SH-SY5Y (cell line): Measurements from ENCODE around the gene MESD.

Experiments
- GATA2 ChIP-seq: IDR thresholded peaks from 2 replicates; pipeline ENCODE4 v1.6.1; 2011; ENCODE audit warnings: mild to moderate bottlenecking, low read depth, low read length
- GATA3 ChIP-seq: IDR thresholded peaks from 2 replicates; pipeline ENCODE4 v1.6.1; 2011; ENCODE audit warnings: low read depth, mild to moderate bottlenecking, low read length, moderate library complexity

DNA sequence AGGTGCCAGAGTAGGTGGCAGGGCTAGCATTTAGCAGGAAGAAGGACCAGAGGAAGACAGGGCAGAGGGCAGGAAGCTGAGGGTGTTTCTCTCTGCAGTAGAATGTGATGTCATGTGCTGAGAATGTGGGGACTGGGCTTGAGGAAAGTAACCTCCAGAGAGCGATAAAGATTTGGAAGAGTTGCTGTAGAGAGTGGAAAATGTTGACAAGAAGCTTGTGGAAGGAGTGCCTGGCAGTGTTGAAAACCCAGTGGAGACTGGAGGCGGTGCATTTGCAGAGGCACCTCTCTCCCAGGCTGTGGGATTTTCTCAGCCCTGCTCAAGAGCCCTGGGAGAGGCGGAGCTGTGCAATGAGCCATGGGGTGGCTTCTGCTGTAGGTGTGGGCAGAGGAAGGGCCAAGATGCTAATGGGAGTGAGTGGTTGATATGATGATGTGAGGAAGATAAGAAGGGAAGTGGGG is 54.8 kb downstream of the MESD start:
- no peak for TF ChIP-seq GATA2
- TF ChIP-seq GATA3: no peak
